RKO (cell line): ENCODE results near the gene SLC24A1.
A peak's percentile ranks its signal among the peaks of the same experiment; 100 is the strongest.

Experiments
- DNase-seq: peaks from one replicate; pipeline ENCODE4 v3.0.0-alpha.2; 2016; ENCODE audit warnings: low spot score

The SLC24A1 gene

DNA sequence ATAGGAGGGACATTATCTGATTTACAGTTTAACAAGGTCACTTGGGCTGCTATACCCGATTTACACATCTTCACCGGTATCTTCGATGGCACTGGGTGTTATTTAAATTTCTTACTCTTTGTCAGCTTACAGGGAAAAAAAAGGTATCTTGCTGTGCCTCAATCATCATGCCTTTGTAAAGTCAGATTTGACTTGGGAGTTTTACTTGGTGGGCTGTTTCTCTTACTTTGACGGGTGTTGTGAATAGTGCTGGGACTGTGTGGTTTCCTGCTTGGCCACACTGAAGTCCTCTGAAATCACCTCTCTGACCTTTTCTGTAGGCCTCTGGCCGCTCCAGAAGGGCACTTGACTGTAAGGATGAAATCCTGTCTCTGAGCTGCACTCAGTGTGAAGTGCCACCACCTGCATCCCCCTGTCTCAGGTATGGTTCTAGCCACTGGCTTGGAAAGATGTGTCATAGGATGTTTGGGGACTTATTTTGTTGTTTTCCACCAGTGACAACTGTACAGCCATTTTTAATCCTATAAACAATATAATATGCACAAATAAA is 3.1 kb upstream of the SLC24A1 start:
- DNase-seq: no peak

DNA sequence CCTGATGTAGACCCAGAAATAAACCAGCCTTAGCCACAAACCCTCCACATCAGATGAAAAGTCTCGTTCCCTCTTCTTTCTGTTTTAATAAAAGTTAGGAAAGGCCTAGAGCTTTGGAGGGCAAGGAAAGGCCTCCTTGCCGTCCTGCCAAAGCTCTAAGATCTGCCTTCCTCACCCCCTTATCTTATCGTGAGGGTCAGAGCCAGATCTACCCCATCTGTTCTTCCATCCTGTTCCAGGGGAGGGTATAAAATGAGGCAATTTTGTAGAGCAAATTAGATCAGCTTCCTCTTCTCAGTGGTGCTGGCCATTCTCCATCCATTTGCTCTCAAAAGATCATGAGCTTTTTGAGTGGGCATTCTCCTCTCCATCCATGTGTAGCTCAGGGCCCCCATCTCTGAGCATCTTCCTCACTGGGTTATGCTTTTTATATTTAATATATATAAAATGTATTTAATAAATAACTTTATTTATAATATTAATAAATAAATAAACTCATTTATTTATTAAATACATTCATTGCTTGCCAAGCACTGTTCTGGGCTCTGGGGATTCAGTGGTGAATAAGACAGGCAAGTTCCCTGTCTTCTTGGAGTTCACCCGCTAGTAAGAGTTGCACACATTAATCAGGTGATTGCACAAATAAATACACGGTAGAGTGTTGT is 2.0 kb upstream of the SLC24A1 start:
- DNase-seq: no peak

DNA sequence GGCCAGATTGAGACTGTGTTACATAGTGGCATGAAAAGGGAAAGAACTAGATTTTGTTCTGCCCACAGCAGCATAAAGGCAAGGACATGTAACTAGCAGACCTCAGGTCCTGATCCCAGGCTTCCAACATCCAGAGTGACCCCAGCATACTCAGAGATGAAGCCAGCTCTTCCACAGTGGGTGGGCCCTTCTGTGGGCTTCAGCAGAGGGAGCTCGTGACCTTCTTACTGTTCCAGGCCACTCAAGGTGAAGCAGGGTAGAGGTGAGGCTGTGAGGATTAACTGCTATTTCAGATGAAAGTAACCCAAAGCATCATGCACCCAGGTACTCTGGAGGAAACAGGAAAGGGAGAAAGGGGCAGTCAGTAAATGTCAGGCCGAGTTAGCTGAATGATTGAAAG is 905 bp upstream of the SLC24A1 start:
- DNase-seq: no peak

DNA sequence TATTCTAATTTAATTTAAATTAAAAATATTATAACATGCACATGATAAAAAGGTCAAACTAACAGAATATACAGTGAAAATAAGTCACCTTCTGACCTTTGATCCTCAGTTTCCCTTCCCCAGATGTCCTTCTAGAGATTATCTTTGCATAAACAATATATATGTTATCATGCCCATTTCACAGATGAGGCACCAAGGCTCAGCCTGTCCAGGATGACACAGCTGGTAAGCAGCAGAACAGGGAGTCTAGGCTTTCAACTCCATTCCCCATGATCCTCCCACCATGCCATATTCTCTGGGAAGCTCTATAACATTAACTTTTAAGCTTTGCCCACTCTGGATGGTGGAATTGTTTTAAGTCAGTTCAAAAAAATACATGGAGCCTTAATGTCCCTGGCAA is 1.4 kb downstream of the SLC24A1 start:
- DNase-seq: no peak

DNA sequence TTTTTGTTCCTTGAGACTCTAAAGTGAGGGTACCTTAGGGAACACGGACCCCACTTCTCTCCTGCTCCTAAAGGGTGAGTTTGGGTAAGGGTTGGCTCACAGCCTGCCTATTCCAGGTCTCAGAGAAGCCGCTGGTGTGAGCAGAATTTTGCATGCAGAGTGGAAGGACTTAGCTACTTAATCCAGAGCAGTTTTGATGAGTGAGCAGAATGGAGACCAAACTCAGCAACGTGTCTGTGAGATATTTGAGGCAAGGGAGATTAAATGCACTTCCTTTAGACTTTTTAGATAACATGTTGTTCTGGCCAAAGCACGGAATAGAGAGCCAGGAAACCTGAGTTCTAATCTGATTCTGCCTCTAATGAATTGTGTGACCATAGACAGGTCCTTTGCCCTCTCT is 5.1 kb downstream of the SLC24A1 start:
- DNase-seq: no peak

DNA sequence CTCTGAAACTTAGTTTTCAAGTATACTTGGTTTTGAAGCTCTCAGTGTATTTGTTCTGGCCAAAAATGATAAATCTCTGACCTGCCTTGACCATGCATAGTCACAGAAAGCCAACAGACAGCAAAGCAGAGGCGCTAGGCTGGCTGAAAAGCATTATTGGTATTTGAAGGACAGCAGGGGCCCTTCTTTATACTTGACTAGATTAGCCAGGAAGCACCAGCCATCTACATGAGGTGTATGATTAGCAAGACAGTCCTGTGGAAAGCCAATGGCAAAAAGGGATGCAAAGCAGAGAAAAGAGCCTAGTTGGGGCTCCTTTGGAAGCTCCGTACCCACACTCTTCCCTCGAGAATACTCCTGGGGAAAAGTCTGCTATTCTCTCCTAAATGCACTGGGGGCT is 7.8 kb downstream of the SLC24A1 start:
- no peak for DNase-seq

DNA sequence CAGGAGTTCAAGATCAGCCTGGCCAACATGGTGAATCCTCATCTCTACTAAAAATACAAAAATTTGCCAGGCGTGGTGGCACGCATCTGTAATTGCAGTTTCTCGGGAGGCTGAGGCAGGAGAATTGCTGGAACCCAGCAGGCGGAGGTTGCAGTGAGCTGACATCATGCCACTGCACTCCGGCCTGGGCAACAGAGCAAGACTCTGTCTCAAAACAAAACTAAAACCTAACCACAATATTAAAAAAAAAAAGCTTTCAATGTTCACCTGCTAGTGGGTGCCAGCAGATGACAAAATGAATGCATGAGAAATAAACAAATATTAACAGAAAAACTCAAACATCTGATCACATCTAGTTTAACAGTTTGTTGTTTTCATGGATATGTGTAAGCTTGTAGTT is 9.0 kb downstream of the SLC24A1 start:
- no peak for DNase-seq

DNA sequence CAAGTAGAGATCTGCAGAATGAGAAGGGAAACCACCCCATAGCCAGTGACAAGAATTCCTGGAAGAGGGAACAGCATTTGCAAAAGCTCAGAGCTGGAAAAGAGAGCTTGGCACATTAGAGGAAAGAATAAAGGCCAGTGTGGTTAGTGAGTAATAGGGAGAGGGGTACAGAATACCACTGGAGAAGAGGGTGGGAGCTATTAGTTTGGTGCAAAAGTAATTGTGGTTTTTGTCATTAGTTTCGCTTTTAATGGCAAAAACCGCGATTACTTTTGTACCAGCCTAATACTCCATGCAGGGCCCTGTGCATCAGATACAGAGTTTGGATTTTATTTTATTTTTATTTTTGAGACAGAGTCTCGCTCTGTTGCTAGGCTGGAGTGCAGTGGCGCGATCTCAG is 9.8 kb downstream of the SLC24A1 start:
- no peak for DNase-seq

DNA sequence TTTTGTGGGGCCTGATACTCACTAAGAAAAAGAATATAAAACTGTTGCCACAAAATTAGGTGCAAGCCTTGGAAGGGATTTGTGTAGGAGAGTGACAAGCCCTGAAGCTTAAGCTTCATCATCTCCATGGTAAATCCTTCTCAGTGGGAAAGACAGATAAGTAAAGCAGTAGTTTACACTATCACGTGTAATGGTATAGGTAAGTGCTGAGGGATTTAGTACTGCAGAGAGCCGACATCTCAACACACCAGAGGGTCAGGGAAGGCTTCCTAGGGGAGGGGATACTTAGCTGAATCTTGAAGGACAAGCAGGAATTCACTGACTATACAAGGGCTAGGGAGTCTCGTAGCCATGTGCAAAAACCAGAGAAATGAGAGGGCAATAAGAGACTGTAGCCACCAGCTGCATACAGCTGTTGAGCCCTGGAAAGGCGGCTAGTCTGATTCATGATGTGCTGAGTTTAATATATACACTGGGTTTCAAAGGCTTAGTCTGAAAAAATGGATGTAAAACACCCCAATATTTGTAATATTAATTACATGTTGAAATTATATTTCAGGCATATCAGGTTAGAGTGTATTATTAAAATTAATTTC is 11.1 kb downstream of the SLC24A1 start:
- DNase-seq: no peak

DNA sequence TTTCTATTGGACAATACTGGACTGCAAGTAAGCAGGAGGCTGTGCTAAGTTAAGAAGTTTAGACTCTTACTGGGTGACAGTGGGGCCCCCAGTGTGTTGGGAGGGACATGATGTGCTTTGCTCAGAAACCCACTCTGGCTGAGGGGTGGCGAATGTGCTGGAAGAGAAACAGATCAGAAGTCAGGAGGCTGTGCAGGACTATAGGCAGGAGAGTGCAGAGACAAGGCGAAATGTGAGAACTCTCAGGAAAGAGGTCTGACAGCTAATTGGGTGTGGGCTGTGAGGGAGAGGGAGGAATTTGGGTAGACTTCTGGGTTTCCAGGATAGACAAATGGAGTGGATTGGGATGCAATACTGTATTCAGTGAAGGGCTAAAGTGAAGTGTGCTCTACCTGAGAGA is 12.0 kb downstream of the SLC24A1 start:
- DNase-seq: no peak

DNA sequence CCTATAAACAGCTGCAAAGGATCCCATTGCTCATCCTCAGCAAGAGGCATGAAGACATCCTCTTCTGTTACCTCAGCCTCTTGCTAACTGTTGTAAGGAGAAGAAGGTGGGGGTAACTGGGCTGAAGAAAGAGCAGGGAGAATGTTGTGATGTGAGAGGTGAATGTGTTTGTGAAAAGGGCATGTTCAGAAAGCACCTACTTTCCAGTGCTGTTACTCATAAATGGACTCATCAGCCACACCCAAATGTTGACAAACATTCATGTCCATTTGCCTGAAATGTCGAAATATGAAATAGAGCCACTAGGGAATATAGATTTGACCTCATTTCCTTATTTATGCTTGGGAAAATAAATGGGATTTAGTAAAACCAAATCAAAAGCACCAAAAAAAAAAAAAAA is 12.6 kb downstream of the SLC24A1 start:
- no peak for DNase-seq

DNA sequence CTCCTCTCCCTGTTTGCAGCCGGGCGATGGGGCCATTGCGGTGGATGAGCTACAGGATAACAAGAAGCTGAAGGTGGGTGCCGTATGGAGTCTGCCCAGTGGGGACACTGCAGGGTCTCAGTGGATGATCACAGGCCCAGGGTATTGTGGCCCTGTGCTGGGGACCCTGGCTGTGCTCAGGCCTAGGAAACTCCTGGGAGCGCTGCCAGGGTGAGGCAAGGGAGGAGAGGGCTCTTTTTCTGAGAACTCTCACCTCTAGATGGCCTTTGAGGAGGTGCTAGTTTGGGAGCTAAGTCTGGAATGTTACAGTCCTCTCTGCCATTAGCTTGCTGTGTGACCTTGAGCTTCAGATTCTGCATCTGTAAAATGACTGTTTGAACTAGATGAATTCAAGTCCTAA is 16.4 kb downstream of the SLC24A1 start:
- no peak for DNase-seq

DNA sequence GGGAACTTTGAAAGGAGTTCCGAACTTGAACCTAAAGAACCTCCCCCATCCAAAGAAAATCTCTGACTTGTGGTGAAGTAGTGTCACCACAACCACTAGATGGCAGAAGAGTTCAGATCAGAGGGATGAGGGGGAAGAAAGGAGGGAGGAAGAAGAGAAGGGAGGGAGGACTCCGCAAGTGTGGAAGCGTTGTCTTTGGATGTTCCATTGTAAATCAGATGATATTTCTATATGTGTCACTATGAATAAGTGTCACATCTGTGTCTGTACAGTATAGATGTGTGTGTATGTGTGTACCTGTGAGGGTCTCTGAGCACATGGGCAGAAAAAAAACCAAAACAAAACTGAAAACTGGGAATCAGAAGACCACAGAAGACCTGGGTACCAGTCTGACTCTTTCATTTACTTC is 16.9 kb downstream of the SLC24A1 start:
- DNase-seq: peak; percentile 79

DNA sequence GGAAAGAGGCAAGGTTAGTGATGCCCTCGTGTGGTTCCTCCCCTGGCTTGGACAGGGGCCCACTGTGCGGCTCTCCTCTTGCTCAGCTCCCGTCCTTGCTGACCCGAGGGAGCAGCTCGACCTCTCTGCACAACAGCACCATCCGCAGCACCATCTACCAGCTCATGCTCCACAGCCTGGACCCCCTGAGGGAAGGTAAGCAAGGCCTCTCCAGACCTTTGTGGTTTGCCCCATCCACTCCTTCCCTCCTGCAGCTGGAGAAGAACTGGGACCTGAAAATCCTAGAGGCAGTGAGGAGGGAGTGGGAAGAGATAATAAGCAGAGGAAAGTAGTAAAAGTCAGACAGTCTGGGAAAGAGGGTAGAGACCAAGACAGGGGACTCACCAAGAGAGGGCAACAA is 17.8 kb downstream of the SLC24A1 start:
- DNase-seq: no peak

DNA sequence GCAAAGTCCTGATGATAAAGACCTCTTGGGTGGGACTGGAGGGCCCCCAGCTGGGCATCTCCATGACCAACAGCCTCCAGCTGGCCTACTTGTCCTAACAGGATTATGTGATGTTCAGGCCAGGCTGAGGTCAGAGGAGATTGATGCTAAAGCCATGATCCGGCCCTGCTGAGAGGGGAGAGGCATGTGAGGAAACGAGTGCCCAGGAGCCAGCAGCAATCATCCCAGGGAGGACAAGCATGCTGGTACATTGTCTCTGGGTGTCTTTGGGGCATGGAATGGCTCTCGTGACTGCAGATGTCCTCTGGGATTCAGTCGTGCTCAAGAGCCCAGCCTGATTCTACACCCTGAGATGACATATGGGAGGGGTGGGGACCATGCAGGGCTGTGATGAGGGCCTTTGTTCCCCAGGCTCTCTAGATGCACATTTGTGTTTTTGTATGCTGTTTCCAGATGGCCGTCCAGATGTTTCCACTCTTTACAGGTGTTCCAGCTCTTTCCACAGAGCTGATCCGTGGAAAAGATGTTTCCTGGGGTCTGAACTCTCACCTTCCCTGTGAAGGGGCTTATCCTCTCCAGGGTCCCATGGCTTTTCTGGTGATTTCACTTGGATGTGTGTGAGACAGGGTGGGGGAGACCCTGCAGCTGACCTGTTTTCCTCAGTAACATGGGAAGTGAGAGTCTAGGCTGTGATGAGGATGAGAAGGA is 20.2 kb downstream of the SLC24A1 start:
- DNase-seq: no peak

DNA sequence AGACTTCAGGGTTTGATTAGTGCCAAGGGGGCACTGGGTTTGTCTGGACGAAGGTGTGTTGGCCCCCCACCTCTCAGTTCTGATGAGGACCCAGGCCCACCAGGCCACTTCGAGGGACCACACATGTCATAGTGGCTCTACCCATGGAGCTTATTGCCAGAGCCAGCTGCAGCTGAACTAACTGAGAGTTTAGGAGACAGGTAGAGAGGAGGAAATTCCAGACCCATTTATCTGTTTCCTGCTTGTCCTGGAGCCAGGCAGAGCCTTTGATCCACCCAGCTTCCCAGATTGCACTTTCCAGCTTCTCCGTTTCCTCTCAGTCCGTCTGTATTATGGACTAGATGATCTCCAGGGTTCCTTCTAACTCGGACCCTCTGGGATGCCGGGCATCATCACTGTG is 20.9 kb downstream of the SLC24A1 start:
- no peak for DNase-seq

DNA sequence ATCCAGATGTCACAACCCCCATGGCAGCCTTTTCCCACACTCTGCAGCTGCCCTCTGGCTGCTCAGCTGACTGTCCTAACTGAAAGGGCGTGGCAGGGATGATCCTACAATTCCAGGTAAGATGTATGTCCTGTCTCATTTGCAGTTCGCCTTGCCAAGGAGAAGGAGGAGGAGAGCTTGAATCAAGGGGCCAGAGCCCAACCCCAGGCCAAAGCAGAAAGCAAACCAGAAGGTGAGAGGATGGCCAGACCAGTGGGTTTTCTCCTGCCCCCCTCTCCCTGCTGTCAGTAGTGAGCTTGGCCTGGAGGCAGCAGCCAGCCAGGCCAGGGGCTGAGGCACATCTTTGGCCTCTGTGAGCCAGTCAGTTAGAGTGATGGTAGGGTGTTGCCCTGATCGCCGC is 22.5 kb downstream of the SLC24A1 start:
- DNase-seq: no peak

DNA sequence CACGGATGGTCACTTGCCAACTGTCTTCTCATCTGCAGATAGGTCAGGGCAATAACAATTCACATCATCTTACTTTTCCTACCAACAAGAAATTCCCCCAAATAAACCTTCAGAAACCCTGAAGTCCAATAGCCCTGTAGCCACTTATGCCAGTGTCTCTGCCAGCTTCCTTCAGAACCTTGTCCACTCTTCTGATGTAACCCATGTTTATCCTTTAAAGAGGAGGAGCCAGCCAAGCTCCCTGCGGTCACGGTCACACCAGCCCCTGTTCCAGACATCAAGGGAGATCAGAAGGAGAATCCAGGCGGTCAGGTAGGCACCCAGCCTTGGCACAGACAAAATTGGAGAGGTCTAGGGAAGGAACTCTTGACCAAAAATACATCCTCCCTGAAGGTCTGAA is 23.7 kb downstream of the SLC24A1 start:
- no peak for DNase-seq

DNA sequence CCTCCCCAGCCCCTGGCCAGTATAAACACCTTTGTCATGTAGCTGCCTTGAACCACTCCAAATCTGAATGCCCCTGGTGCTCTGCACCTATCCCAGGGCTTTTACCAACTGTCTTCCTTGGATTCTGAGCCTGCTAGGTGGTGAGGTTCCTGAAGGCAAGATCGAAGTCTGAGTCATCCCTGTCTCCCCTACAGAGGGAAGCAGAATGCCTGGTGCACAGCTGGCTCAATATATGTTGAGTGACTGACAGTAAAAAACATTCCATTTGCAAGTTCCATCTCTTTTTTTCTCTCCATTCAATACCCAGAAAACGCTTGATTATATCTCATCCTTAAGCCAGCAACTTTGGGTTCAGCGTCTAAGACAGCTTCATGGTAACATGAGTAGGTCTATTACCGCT is 24.7 kb downstream of the SLC24A1 start:
- DNase-seq: no peak

DNA sequence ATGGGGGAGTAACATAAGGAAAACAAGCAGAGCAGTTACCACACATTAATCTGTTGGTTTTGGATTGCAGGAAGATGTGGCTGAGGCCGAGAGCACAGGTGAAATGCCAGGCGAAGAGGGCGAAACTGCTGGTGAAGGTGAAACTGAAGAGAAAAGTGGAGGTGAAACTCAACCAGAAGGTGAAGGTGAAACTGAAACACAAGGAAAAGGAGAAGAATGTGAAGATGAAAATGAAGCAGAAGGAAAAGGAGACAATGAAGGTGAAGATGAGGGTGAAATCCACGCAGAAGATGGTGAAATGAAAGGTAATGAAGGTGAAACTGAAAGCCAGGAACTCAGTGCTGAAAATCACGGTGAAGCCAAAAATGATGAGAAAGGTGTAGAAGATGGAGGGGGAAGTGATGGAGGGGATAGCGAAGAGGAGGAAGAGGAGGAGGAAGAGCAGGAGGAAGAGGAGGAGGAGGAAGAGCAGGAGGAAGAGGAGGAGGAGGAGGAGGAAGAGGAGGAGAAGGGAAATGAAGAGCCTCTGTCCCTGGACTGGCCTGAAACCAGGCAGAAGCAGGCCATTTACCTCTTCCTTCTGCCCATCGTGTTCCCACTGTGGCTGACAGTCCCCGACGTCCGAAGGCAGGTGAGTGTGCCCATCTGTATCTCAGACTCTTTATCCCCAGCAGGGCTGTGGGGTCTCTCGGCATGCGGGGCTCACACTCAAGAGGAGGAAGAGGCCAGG is 28.7 kb downstream of the SLC24A1 start:
- DNase-seq: no peak

DNA sequence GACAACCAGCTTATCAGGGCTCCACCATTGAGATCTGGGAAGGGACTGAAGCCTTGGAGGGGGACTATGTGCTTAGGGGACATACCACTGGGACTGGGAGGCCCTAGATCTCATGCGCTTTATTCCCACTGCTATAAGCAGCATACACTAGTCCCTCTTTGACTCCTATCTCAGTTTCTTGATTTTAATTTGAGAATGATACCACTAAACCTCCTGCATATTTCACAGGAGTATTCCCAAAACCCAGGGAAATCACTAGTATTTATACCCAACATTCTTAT is 29.2 kb downstream of the SLC24A1 start:
- no peak for DNase-seq

DNA sequence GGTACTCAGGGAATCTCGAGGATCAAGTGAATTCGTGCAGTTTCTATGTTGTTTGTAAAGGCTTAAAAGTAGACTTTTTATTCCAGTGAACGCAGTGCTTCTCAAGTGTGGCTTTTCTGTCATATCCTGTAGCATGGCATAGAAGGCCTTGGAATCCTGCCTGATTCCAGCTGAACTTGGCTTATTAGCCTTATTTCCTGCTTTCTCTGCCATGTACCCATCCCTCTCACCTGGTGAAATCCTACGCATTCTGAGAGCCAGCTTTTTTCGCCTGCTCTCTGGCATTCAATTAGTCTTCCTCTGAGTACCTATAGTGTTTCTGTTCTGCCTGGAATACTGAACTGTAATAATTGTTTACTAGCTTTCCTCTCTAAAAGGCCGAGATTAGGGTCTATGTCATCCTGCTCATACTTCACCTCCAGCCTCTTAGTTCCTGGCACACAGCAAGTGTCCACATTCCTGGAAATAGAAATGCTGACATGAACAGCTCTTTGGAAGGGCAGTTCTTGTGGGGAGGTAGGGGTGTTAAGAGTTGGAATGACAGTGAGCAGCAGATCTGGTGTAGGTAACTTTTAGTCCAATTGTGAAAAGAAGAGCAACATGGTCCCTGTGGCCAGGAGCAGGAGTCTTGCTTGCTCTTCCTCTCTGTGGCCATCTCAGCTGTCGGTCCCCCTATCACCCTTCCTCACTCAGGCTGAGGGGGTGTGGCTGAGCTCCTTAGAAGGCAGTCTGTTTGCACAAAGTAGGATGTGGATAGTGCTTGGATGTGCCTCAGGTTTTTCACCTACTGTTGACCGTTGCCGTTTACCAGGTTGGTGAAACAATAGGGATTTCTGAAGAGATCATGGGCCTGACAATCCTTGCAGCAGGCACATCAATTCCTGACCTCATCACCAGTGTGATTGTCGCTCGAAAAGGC is 30.4 kb downstream of the SLC24A1 start:
- DNase-seq: no peak
